Fibroblast of lung (primary cell): ENCODE data around the gene SPC25. TPM values are rescaled to one million over a fixed set of nuclear protein-coding genes. Genes with fewer than 3 reads are reported as not detected.

Experiments used
- DNase-seq, 2 donors: peaks; one replicate each; pipeline versions ENCODE4 v3.0.0 to v3.0.0-alpha.2; 2010; ENCODE audit warnings: low read depth in 2 of 2
- H2AFZ ChIP-seq: 2 replicates; pipeline ENCODE4 v1.5.1; 2012; ENCODE audit warnings: low read length, control low read depth, inconsistent platforms
- H3K27ac ChIP-seq: 2 replicates; pipeline ENCODE4 v1.5.1; 2011; ENCODE audit warnings: low read length, control low read depth; ENCODE audit not compliant: insufficient read depth
- H3K27me3 ChIP-seq: 2 replicates; pipeline ENCODE4 v1.5.1; 2011; ENCODE audit warnings: mild to moderate bottlenecking, low read length; ENCODE audit not compliant: control insufficient read depth, insufficient read depth
- H3K36me3 ChIP-seq: 2 replicates; pipeline ENCODE4 v1.5.1; 2011; ENCODE audit warnings: low read length; ENCODE audit not compliant: control insufficient read depth, insufficient read depth
- H3K4me1 ChIP-seq: 2 replicates; pipeline ENCODE4 v1.5.1; 2011; ENCODE audit warnings: low read length; ENCODE audit not compliant: control insufficient read depth, insufficient read depth; ENCODE audit errors: extremely low read depth
- H3K4me2 ChIP-seq: 2 replicates; pipeline ENCODE4 v1.5.1; 2011; ENCODE audit warnings: low read length, control low read depth; ENCODE audit not compliant: insufficient read depth; ENCODE audit errors: extremely low read depth
- H3K4me3 ChIP-seq, 4 experiments: fragments of 200-600 bp in 1 of 4; sonication (generic) in 1 of 4; replicated peaks in 1 of 4; 2 replicates each; pipeline ENCODE4 v1.5.1; 2011 to 2016; ENCODE audit warnings: low read length in 4 of 4, low read depth in 3 of 4, mild to moderate bottlenecking in 3 of 4, control low read depth in 2 of 4, inconsistent platforms in 1 of 4, mixed read lengths in 1 of 4; ENCODE audit not compliant: insufficient read depth in 1 of 4; ENCODE audit errors: control extremely low read depth in 1 of 4
- H3K79me2 ChIP-seq: 2 replicates; pipeline ENCODE4 v1.5.1; 2012; ENCODE audit warnings: mild to moderate bottlenecking, low read length, inconsistent platforms; ENCODE audit not compliant: control insufficient read depth, insufficient read depth
- H3K9ac ChIP-seq: 2 replicates; pipeline ENCODE4 v1.5.1; 2011; ENCODE audit warnings: mild to moderate bottlenecking, low read length, control low read depth; ENCODE audit not compliant: insufficient read depth
- H3K9me3 ChIP-seq: 2 replicates; pipeline ENCODE4 v1.5.1; 2012; ENCODE audit warnings: low read depth, low read length; ENCODE audit not compliant: control insufficient read depth, insufficient read depth
- H4K20me1 ChIP-seq: 2 replicates; pipeline ENCODE4 v1.5.1; 2011; ENCODE audit warnings: low read length; ENCODE audit not compliant: control insufficient read depth, insufficient read depth; ENCODE audit errors: extremely low read depth
- CTCF ChIP-seq, 2 donors: IDR thresholded peaks in 1 of 2; conservative IDR thresholded peaks in 1 of 2; 1 replicate in 1 of 2; 2 replicates in 1 of 2; pipeline ENCODE4 v1.5.1; 2011 to 2012; ENCODE audit warnings: low read length in 2 of 2, control low read depth in 1 of 2, inconsistent platforms in 1 of 2, low read depth in 1 of 2, mild to moderate bottlenecking in 1 of 2
- EZH2 ChIP-seq: IDR thresholded peaks from 2 replicates; pipeline ENCODE4 v1.5.1; 2012; ENCODE audit warnings: low read length, control low read depth, mild to moderate bottlenecking; ENCODE audit errors: missing control alignments
- polyA plus RNA-seq, 2 donors: library from polyadenylated mRNA; depleted of rRNA in 1 of 2; stranded (reverse) in 1 of 2; unstranded in 1 of 2; fragments of >200 nt; gene quantifications; 2 replicates each; pipeline ENCODE4 v1.2.1, GENCODE V29; 2011 to 2012; ENCODE audit warnings: missing spikeins in 1 of 2
- total RNA-seq: library from RNA; depleted of rRNA; stranded (reverse); fragments of >200 nt; gene quantifications from 2 replicates; pipeline ENCODE4 v1.2.1, GENCODE V29; 2014

The SPC25 gene
- total and polyA plus RNA-seq, 2 donors (not counting 1 experiment from before 2014, with no cell fraction given): 0.99 to 4.8 TPM

GRCh38 chr2:168912466-168912865 is 22.2 kb upstream of the SPC25 start:
- Histone ChIP-seq H3K4me3 (peak overlapping the region in 2 of 4 experiments; percentile 38 to 58), H3K79me2 (no peaks in the 10 kb centered on the region), H3K4me2 (peak overlapping the region; percentile 70), H3K9me3 (no peaks in the 10 kb centered on the region), H3K36me3 (no peaks in the 10 kb centered on the region), H2AFZ (no peak overlapping the region), H4K20me1 (no peaks in the 10 kb centered on the region), H3K9ac (no peak overlapping the region), H3K27me3 (peaks cover 9% of the 10 kb centered on the region), H3K27ac (no peak overlapping the region), H3K4me1 (no peaks in the 10 kb centered on the region)
- peak; percentile 2 to 19 for DNase-seq
- TF ChIP-seq CTCF (conservative IDR thresholded peaks at IDR 0.05 in 1 of 2, IDR thresholded peaks at IDR 0.05 in 1 of 2; ENCODE audit: low read depth in 1 of 2, low read length in 2 of 2) (no peak), EZH2 (no peak)

- no peaks in the 10 kb centered on the region for H3K36me3 ChIP-seq
- no peaks in the 10 kb centered on the region for H4K20me1 ChIP-seq
- no peak overlapping the region for H3K27ac ChIP-seq
- TF ChIP-seq EZH2: no peak
- TF ChIP-seq CTCF (conservative IDR thresholded peaks at IDR 0.05 in 1 of 2, IDR thresholded peaks at IDR 0.05 in 1 of 2; ENCODE audit: low read depth in 1 of 2, low read length in 2 of 2): no peak
- H3K4me1 ChIP-seq: no peaks in the 10 kb centered on the region
- no peaks in the 10 kb centered on the region for H3K9me3 ChIP-seq
- H2AFZ ChIP-seq: no peak overlapping the region
- H3K4me2 ChIP-seq: no peak overlapping the region
- H3K27me3 ChIP-seq: peaks cover 11% of the 10 kb centered on the region
- H3K9ac ChIP-seq: no peak overlapping the region
- no peak for DNase-seq
- H3K4me3 ChIP-seq: no peak overlapping the region
- H3K79me2 ChIP-seq: no peaks in the 10 kb centered on the region
Measured at GRCh38 chr2:168910330-168910729, 20.1 kb upstream of the SPC25 start.

- H3K4me1 ChIP-seq: no peaks in the 10 kb centered on the region
Measured at GRCh38 chr2:168907940-168908662, 17.9 kb upstream of the SPC25 start.

More at GRCh38 chr2:168907940-168908662, 17.9 kb upstream of the SPC25 start:
- H3K9me3 ChIP-seq: no peaks in the 10 kb centered on the region
- H3K27ac ChIP-seq: no peak overlapping the region
- no peak for DNase-seq
- TF ChIP-seq CTCF (conservative IDR thresholded peaks at IDR 0.05 in 1 of 2, IDR thresholded peaks at IDR 0.05 in 1 of 2; ENCODE audit: low read depth in 1 of 2, low read length in 2 of 2) (no peak), EZH2 (no peak)
- no peaks in the 10 kb centered on the region for H3K79me2 ChIP-seq
- H3K9ac ChIP-seq: no peak overlapping the region
- no peak overlapping the region for H2AFZ ChIP-seq
- H3K4me2 ChIP-seq: no peak overlapping the region
- peaks cover 11% of the 10 kb centered on the region for H3K27me3 ChIP-seq
- H3K36me3 ChIP-seq: no peaks in the 10 kb centered on the region
- no peak overlapping the region for H3K4me3 ChIP-seq
- no peaks in the 10 kb centered on the region for H4K20me1 ChIP-seq
